G401 (cell line): ENCODE measurements around the gene MAP1LC3B. TPM values are rescaled to one million over a fixed set of nuclear protein-coding genes. Genes with fewer than 3 reads are reported as not detected.

Experiments used
- DNase-seq: peaks from one replicate; pipeline ENCODE4 v3.0.0-alpha.2; 2015; ENCODE audit warnings: low spot score
- in situ Hi-C: cut with HindIII; loops from 2 replicates; pipeline ENCODE4 v1.10.0; 2016; ENCODE audit warnings: low sequenced_read_pairs, mixed read lengths
- total RNA-seq: library from RNA; depleted of rRNA; stranded (reverse); fragments of >200 nt; shearing (Covaris generic); gene quantifications from 2 replicates; pipeline ENCODE4 v1.2.3, GENCODE V29; 2014; rRNA removed

Gene MAP1LC3B
- total RNA-seq, 1 experiment from 2014 or later: 26.7 TPM

DNA sequence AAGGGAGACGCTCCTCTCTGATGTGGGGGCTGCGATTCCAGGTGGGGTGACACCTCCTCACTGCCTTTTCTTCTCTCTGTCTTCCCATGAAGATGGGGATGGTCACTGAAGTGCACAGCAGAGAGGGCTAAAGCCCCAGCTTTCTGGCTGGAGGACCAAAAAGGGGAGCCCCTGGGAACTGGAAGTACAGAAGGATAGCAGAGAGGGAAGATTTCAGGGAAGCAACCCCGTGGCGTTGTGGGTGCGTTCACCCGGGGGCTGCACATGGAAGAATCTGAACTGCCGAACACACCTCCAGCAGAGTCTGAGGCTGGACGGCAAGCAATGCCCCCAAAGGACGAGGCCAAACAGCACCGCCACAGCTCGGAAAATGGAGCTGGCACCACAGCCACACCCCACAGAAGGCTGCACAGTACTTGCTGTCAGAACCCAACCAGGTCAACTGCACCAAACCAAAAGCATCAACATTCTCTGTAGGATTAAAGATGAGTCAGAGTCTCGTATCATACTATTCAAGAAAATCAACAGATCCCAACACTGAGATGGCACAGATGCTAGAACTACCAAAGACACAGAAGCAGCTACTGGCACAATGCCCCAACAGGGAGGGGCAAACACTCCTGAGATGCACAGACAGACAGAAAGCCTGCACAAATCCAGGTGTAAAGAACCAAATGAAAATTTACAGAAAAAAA lies 49.9 kb downstream of the MAP1LC3B start:
- in situ Hi-C loops: no loop called here
- peak; percentile 39 for DNase-seq

DNA sequence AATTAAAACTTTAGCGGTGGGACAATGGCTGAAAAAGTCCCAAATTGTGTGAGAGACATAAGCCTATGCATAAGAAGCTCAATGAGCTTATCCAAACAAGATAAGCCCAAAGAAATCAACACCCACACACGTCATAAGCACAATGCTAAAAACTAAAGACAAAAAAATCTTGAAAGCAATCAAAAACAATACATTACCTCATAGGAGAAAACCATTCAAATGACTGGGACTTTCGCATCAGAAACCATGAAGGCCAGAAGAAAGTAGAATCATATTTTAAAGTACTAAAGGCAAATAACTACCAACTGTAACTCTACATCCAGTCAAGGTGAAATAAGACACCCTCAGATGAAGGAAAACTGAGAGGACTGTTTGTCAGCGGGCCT lies 50.4 kb downstream of the MAP1LC3B start:
- DNase-seq: no peak
- in situ Hi-C loops: no loop called here

DNA sequence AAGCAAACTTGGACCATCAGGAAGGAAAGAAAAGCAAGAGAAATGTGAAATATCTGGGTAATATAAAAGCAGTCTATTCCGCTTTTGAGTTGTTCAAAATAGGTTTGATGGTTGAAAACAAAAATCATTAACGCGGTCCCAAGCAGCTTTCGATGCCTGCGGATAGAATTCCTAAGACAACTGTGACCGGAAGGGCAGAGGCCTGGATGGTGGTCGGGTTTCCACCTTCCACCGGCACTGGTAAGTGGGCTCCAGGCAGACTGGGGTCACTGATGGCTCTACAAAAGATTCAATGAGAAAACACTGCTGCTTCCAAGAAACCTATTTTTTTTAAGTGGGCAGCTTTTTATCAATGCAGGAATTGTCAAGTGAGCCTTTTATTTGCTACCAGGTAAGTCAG lies 50.9 kb downstream of the MAP1LC3B start:
- no peak for DNase-seq
- in situ Hi-C loops: no loop called here

DNA sequence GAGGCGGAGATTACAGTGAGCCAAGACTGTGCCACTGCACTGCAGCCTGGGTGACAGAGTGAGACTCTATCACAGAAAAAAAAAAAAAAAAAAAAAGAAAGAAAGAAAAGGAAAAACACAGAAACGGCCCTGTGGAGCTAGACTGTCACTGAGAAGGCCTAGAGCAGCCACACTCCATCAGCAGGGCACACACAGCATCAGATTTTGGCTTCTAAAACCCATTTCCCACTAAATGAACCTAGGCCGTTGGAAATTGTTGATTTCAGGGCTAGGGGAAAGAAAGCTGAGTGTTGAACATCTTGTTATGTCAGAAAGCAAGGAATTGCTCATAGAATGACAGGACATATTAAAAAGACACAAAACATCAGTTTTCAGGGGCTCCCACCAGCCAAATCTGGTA lies 51.8 kb downstream of the MAP1LC3B start:
- no peak for DNase-seq
- in situ Hi-C loops: no loop called here

DNA sequence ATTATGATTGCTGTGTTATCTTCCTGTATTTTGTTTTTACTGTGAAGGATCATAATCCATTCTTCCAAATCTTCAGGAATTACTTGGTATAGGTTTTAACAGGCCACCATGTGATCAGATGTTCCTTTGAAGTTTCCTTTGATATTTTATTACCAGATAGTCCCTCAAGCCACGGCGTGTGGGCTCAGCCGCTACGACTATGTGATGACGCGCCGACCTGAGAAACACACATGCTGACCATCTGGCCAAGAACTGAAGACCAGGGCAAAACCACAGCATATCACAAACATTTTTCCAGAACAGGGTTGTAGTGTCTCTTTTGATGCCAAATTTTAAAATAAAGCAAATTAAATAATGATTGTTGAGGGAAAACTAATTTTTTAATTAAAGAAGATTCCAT lies 53.4 kb downstream of the MAP1LC3B start:
- in situ Hi-C loops: no loop called here

DNA sequence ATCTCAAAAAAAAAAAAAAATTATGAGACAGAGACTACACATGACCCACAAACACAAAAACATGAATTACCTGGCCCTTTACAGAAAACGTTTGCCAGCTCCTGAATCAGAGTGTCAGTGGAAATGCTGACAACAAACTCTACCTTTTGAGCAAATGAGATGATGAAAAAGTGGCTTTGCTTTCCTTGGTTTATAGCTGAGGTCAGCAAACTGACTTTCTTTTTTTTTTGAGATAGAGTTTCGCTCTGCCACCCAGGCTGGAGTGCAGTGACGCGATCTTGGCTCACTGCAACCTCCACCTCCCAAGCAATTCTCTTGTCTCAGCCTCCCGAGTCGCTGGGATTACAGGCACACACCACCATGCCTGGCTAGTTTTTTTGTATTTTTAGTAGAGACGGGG lies 54.3 kb downstream of the MAP1LC3B start:
- in situ Hi-C loops: no loop called here
- no peak for DNase-seq

More for the DNA sequence above, 53.4 kb downstream of the MAP1LC3B start:
- DNase-seq: peak; percentile 45

DNA sequence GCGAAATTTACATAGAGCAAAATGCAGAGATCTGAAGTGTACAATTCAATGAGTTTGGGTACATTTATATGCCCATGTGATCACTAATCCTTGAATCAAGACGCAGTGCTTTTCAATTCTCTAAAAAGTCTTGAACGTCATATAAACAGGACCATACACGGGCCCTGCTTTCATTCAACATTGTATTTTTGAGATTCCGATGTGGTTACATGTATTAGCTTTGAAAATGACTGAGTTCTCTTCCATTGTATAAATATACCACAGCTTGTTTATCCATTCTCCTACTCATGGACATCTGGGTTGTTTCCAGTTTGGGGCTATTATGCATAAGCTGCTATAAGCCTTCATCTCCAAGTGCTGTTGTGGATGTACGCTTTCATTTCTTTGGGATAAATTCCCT lies 55.2 kb downstream of the MAP1LC3B start:
- in situ Hi-C loops: no loop called here
- no peak for DNase-seq

DNA sequence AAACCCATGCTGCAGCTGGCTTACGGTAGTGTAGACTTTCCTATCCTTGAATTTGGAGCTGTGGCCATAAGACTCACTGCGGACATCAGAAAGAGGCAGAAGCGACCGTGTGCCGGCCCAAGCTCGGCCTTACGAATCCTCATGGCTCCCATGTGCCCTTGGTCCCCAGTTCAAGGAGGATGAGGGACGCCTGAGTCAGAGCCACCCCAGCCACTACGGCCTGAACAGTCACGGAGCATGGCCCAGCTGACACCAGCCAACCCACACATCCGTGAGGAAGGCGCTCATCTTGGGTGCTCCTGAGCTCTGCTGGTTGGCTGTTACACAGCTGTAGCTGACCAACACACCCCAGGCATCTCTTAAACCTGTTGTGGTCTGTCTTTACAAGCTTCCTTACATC lies 56.7 kb downstream of the MAP1LC3B start:
- no peak for DNase-seq
- in situ Hi-C loops: no loop called here

DNA sequence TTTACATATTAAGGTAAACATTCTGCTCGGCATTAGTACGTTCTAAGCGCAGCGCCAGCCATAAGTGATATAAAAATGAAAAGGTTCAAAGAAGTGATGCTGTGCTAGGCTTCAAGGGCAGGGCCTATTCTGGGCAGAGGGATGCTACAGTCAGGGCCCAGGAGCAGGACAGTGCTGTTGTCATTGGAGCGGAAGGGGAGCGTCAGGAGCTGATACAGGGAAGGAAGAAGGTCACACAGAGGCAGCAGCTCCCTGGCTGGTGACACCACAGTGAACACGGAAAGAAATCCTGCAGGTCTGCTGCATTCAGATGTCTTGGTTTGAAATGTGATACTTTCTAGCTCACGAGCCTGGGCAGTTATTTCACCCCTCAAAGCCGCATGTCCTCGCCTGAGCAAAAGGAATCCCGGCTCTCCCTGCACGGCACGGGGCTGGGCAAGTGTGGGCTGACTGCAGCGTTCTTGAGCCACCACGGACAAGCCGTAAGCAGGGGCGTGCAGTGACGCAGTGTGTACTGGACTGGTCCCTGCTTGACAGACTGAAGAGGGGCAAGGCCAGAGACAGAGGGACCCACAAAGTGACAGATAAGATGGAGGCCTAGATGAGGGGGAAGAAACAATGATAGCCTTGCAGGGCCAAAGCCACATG lies 59.6 kb downstream of the MAP1LC3B start:
- DNase-seq: no peak
- in situ Hi-C loops: no loop called here

DNA sequence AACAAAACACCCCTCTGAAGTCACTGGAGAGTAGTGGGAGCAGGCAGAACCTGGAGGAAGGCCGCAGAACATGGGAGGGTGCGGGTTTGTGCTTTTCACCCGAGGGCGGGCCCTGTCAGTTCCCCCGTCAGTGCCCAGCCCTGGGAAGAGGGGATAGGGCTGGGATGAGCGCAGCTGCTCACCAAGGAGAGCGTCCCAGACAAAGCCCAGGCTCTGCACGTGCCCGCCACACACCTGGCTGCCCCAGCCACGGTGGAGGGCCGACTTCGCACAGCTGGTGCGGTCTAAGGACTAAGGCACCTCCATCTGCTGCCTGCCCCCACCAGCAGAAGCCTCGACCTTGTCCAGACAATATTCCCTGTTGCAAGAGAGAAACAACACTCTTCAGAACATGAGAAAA lies 61.2 kb downstream of the MAP1LC3B start:
- in situ Hi-C loops: no loop called here
- DNase-seq: no peak

Other genes starting within 250 kb of the MAP1LC3B start
- 7.0 and 14.2 TPM in 2 replicates for gene C16orf95, start 74.9 kb upstream of the MAP1LC3B start, total RNA-seq
- gene FBXO31, start 8.6 kb upstream of the MAP1LC3B start, total RNA-seq: 11.9 and 15.4 TPM in 2 replicates
- 10.9 and 12.9 TPM in 2 replicates for gene ZCCHC14, start 100.7 kb downstream of the MAP1LC3B start, total RNA-seq
- 22.1 and 30.0 TPM in 2 replicates for gene JPH3, start 210.2 kb downstream of the MAP1LC3B start, total RNA-seq